Measurements from ENCODE around the gene GSK3B.

GRCh38 chr3:120039642-120040610 lies 54.3 kb downstream of the GSK3B start:
- TF ChIP-seq CTCF (IDR thresholded peaks at IDR 0.05) = no peak
- TF ChIP-seq POLR2A (IDR thresholded peaks at IDR 0.05) = no peak
- TF ChIP-seq EP300 (IDR thresholded peaks at IDR 0.05) = no peak
- TF ChIP-seq POLR2AphosphoS5 (IDR thresholded peaks at IDR 0.05) = no peak

Measured in upper lobe of left lung (tissue), 4 donors.